WI38 (cell line): ENCODE results near the gene SRSF10.
"Not testable (repeated sequence)": the region's sequence is repeated elsewhere in the genome, so short reads cannot be mapped to it uniquely, and the experiment has no call there.

ENCODE experiments used
- H3K4me3 ChIP-seq: 2 replicates; pipeline ENCODE4 v1.5.1; 2011; ENCODE audit warnings: low read depth, mild to moderate bottlenecking, control low read depth, low read length
- CTCF ChIP-seq: IDR thresholded peaks from 2 replicates; pipeline ENCODE4 v1.5.1; 2012; ENCODE audit warnings: low read depth, mild to moderate bottlenecking, control low read depth, low read length

The SRSF10 gene

GRCh38 chr1:23995431-23995837 is 15.3 kb upstream of the SRSF10 start:
- no peak for TF ChIP-seq CTCF
- no peak overlapping the region for H3K4me3 ChIP-seq

GRCh38 chr1:23992011-23992410 is 11.9 kb upstream of the SRSF10 start:
- not testable (repeated sequence) for H3K4me3 ChIP-seq

GRCh38 chr1:23989263-23989662 is 9.1 kb upstream of the SRSF10 start:
- no peak overlapping the region for H3K4me3 ChIP-seq
- no peak for TF ChIP-seq CTCF

GRCh38 chr1:23987038-23987437 is 6.9 kb upstream of the SRSF10 start:
- H3K4me3 ChIP-seq: not testable (repeated sequence)

- no peak for TF ChIP-seq CTCF
- no peak overlapping the region for H3K4me3 ChIP-seq
These were observed 4.5 kb upstream of the SRSF10 start for GRCh38 chr1:23984417-23985186.

GRCh38 chr1:23980728-23981070 is 572 bp upstream of the SRSF10 start:
- H3K4me3 ChIP-seq: peak overlapping the region; percentile 95
- no peak for TF ChIP-seq CTCF

- H3K4me3 ChIP-seq: peak overlapping the region; percentile 95
- TF ChIP-seq CTCF: no peak
These were observed 693 bp downstream of the SRSF10 start for GRCh38 chr1:23979387-23979880.

- no peak for TF ChIP-seq CTCF
- H3K4me3 ChIP-seq: peak overlapping the region; percentile 95
These were observed 1.3 kb downstream of the SRSF10 start for GRCh38 chr1:23978805-23979204.
